ENCODE data around the gene ORAI1.

DNA sequence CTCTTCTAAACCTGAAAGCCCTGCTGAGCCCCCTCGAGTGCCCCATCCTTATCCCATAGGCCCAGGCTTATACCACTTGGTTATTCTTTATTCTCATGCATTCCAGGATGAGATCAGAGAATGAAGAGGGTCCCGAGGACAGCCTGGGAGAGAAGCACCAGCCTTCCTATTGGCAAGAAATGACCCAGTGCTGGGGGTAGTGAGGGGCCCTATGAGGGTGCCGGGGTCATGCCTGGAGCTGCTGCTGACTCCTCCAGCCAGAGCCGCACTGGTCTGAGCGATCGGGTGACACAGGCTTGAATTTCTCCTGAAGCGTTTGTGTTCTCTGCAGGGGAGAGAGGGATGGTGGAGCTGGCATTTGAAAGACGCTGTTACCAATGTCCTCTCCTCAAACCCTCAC is 25.0 kb downstream of the ORAI1 start:
- TF ChIP-seq, protein P1, sequence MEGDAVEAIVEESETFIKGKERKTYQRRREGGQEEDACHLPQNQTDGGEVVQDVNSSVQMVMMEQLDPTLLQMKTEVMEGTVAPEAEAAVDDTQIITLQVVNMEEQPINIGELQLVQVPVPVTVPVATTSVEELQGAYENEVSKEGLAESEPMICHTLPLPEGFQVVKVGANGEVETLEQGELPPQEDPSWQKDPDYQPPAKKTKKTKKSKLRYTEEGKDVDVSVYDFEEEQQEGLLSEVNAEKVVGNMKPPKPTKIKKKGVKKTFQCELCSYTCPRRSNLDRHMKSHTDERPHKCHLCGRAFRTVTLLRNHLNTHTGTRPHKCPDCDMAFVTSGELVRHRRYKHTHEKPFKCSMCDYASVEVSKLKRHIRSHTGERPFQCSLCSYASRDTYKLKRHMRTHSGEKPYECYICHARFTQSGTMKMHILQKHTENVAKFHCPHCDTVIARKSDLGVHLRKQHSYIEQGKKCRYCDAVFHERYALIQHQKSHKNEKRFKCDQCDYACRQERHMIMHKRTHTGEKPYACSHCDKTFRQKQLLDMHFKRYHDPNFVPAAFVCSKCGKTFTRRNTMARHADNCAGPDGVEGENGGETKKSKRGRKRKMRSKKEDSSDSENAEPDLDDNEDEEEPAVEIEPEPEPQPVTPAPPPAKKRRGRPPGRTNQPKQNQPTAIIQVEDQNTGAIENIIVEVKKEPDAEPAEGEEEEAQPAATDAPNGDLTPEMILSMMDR (IDR thresholded peaks at IDR 0.05): no peak
- TF ChIP-seq POLR2A (IDR thresholded peaks at IDR 0.05): no peak
